ENCODE data around the gene BHLHA15. TPM values are rescaled to one million over a fixed set of nuclear protein-coding genes. Genes with fewer than 3 reads are reported as not detected.

BHLHA15 gene
- total RNA-seq, 1 donor from 2014 or later, result not detected

DNA sequence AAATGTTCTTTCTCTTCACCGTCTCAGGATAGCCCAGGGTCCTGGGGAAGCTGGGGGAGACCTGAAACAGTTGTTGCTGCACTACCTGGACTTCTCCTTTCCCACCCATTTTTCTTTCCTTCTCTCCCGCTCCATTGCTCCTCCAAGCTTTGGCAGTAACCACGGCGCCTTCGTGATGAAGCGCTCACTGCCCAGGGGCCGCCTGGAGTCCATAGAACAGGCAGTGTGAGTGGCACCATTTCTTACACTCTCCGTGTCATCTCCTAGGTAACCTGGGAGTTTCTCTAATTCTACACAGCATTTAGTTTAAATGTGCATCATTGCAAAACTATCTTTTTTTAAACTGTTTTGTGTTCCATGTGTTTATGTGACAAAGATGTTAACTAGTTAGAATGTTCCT lies 40.3 kb upstream of the BHLHA15 start:
- Histone ChIP-seq H3K4me1 (no peaks in the 10 kb centered on the region), H3K9me3 (no peaks in the 10 kb centered on the region), H3K27me3 (no peaks in the 10 kb centered on the region), H3K27ac (no peak overlapping the region), H3K36me3 (peaks cover 0 to 24% of the 10 kb centered on the region in 2 donors), H3K4me3 (no peak overlapping the region)
- intact Hi-C loops (cut with DNase I), result loop anchor here (2.0 kb wide), 1 partner anchor 66 kb away; no protein-coding TSS in a partner anchor
- TF ChIP-seq, protein P1, sequence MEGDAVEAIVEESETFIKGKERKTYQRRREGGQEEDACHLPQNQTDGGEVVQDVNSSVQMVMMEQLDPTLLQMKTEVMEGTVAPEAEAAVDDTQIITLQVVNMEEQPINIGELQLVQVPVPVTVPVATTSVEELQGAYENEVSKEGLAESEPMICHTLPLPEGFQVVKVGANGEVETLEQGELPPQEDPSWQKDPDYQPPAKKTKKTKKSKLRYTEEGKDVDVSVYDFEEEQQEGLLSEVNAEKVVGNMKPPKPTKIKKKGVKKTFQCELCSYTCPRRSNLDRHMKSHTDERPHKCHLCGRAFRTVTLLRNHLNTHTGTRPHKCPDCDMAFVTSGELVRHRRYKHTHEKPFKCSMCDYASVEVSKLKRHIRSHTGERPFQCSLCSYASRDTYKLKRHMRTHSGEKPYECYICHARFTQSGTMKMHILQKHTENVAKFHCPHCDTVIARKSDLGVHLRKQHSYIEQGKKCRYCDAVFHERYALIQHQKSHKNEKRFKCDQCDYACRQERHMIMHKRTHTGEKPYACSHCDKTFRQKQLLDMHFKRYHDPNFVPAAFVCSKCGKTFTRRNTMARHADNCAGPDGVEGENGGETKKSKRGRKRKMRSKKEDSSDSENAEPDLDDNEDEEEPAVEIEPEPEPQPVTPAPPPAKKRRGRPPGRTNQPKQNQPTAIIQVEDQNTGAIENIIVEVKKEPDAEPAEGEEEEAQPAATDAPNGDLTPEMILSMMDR (IDR thresholded peaks at IDR 0.05), result no peak
- TF ChIP-seq POLR2AphosphoS5 (IDR thresholded peaks at IDR 0.05; ENCODE audit: insufficient read depth in 1 of 2, low read depth in 1 of 2) (no peak), POLR2A (IDR thresholded peaks at IDR 0.05) (no peak)
- no peak for DNase-seq (ENCODE audit: extremely low spot score in 2 of 2)

DNA sequence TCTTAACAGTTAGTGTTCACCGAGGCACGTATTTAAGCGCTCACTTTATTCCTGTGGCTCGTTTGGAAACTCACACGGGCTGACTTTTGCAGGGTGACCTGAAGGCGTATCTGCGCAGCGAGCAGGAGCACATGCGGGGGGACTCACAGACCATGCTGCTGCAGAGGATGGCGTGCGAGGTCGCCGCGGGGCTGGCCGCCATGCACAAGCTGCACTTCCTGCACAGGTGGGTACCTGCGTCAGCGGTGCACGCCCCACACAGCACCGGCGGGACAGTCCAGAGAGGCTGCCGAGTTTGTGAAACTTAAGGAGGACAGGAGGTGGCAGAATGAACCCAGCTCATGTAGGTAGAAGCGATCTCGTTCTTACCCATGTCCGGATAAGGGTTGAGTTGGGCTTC lies 39.8 kb upstream of the BHLHA15 start:
- Histone ChIP-seq H3K9me3 (no peaks in the 10 kb centered on the region), H3K36me3 (peaks cover 0 to 24% of the 10 kb centered on the region in 2 donors), H3K4me1 (no peaks in the 10 kb centered on the region), H3K27me3 (no peaks in the 10 kb centered on the region), H3K4me3 (no peak overlapping the region), H3K27ac (no peak overlapping the region)
- intact Hi-C loops (cut with DNase I), result loop anchor here (2.0 kb wide), 1 partner anchor 67 kb away; no protein-coding TSS in a partner anchor
- TF ChIP-seq POLR2A (IDR thresholded peaks at IDR 0.05) (no peak), POLR2AphosphoS5 (IDR thresholded peaks at IDR 0.05; ENCODE audit: insufficient read depth in 1 of 2, low read depth in 1 of 2) (no peak)
- TF ChIP-seq, protein P1 (IDR thresholded peaks at IDR 0.05), result no peak
- no peak for DNase-seq (ENCODE audit: extremely low spot score in 2 of 2)

DNA sequence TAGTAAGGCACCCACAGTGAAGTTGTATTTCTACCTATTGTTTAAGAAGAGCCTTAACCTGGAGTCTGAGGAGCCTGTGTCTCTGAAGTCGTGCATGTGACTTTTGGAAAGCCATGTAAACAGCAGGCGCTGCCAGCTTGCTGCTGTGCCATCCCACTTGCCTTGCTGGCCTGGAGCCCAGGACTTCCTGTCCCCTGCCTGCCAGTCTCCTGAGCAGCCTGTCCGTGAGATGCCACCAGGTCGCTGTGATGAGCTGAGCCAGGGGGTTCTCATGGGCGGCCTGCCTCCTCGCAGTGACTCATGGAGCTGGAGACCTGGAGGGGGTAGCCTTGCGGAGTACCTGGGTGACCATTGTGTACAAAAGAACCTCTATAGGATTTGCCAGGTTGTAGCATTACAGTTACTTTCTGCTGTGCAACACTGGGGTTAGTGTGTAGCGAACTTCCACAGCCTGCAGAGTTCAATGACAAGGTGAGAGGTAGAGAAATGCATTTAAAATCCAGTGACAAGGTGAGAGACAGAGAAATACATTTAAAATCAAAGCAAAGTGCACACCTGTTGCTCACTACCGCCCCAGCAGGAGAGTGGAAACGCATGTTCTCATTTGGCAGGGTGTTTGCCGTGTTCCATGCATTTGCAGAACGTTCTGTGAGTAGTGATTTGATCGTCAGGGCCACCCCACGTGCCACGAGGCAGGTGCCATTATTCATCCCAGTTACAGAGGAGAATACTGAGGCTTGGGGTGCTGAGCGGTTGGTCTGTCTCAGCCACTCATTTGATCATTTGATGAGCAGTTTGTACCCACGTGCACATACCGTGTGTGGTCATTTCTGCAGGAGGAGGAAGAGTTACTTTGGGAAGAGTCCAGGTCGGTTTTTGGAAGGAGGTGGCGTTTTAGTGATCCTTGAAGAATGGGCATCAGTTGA lies 36.6 kb upstream of the BHLHA15 start:
- H3K36me3 ChIP-seq, result peaks cover 0 to 29% of the 10 kb centered on the region in 2 donors
- H3K27ac ChIP-seq, result no peak overlapping the region
- no peak for DNase-seq (ENCODE audit: extremely low spot score in 2 of 2)
- H3K27me3 ChIP-seq, result no peaks in the 10 kb centered on the region
- intact Hi-C loops (cut with DNase I), result no loop called here
- no peaks in the 10 kb centered on the region for H3K4me1 ChIP-seq
- TF ChIP-seq, protein P1 (IDR thresholded peaks at IDR 0.05), result no peak
- TF ChIP-seq POLR2AphosphoS5 (IDR thresholded peaks at IDR 0.05; ENCODE audit: insufficient read depth in 1 of 2, low read depth in 1 of 2) (no peak), POLR2A (IDR thresholded peaks at IDR 0.05) (no peak)
- no peaks in the 10 kb centered on the region for H3K9me3 ChIP-seq
- no peak overlapping the region for H3K4me3 ChIP-seq

DNA sequence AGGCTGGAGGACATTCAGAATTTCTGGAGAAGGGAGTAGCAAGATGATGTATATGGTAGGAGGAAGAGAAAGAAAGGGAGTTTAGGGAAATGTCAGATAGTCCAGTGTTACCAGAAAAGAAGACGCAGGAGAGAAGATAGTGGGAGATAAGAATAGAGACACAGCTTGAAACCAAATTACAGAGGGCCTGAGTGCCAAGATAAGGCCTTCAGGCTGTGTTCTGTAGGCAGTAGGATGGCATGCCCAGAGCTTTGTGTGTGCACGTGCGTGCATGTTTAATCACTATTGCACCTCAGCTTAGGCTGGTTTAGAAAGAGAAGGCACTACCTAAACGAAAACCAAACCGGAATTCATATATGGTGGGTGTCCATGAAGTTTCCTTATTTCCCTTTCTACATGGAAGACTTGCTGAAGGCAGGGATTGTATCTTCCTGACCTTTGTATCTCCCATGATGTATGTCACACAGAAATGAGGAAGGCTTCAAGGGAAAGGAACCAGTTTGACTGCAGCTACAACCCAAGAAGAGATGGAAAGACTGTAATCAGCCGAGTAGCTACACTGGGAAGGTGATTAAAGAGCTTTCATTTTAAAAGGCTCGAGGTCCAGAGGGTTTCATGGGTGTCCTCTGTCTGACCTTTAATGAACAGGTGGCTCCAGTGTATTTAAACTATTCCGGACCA lies 35.8 kb upstream of the BHLHA15 start:
- Histone ChIP-seq H3K4me1 (no peaks in the 10 kb centered on the region), H3K36me3 (peaks cover 0 to 29% of the 10 kb centered on the region in 2 donors), H3K27me3 (no peaks in the 10 kb centered on the region), H3K27ac (no peak overlapping the region), H3K4me3 (no peak overlapping the region), H3K9me3 (no peaks in the 10 kb centered on the region)
- TF ChIP-seq POLR2A (IDR thresholded peaks at IDR 0.05) (no peak), POLR2AphosphoS5 (IDR thresholded peaks at IDR 0.05; ENCODE audit: insufficient read depth in 1 of 2, low read depth in 1 of 2) (no peak)
- TF ChIP-seq, protein P1 (IDR thresholded peaks at IDR 0.05), result no peak
- no peak for DNase-seq (ENCODE audit: extremely low spot score in 2 of 2)
- intact Hi-C loops (cut with DNase I), result no loop called here

Measured in vagina (tissue), 2 donors.